A549 (cell line): ENCODE measurements around the gene NFU1.

ENCODE experiments used
- RNF2 ChIP-seq: fragments of 200-600 bp; sonication (generic); IDR thresholded peaks from 2 replicates; pipeline ENCODE4 v1.6.1; 2016; ENCODE audit warnings: low read depth, mild to moderate bottlenecking, antibody characterized with exemption, moderate library complexity, borderline replicate concordance
- TF ChIP-seq, protein P1 (sequence below): fragments of >200 bp; sonication (Bioruptor Twin); formaldehyde crosslinking; IDR thresholded peaks from 3 replicates; pipeline ENCODE4 v1.5.1; 2016
- TF ChIP-seq, protein P2 (sequence below): fragments of 200-600 bp; sonication (generic); IDR thresholded peaks from 2 replicates; pipeline ENCODE4 v1.6.1; 2016; ENCODE audit warnings: antibody characterized with exemption, mild to moderate bottlenecking, moderate library complexity
- TF ChIP-seq, protein P3 (sequence below): fragments of 150-350 bp; IDR thresholded peaks from 2 replicates; pipeline ENCODE4 v1.6.1; 2014; ENCODE audit warnings: low read depth, mild to moderate bottlenecking, low read length
- TF ChIP-seq, protein P4 (sequence below): fragments of >200 bp; sonication (Bioruptor Twin); formaldehyde crosslinking; IDR thresholded peaks from 3 replicates; pipeline ENCODE4 v1.6.1; 2016

DNA sequence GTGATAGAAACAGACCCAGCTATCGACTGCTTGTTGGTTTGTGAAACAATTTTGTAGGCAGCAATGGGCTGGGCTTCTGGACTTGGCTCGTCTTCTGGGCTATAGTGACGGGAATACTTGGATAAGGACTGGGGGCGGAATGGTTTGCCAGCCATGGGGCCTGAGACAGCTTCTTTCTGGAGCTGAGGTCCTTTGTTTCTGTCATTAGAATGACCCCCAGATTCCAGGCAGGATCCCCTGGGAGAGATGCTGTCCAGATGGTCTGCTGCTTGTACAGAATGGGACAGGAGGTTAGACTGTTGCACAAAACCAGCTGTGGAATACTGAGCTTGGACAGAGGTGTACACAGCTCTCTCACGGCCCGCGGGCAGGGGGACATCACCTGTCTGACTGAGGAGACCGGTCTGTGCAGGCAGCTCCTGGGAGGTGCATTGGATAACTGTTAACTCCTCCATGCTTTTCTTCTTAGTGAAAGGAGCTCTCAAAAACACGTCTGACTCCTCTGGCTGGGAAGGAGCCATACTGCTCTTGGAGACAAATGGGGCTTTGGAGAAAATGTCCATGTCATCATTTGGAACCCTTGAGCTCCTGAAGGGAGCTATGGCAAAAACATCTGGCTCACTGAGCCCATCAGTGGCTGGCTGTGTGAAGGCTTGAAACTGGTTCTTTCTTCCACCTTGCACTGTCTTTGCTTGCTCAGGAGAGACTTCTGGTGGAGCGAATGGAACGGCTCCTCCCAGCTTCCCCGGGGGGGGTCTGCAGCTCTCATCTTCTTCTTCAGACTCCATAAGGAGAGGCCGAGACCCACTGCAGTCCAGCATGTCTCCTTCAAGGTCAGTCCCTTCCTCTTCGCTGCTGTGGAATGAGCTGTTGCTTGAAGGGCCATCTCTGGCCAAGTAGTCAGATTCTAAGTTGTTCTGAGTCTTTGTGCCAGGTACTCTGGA is 28.6 kb upstream of the NFU1 start:
- TF ChIP-seq, protein P1, sequence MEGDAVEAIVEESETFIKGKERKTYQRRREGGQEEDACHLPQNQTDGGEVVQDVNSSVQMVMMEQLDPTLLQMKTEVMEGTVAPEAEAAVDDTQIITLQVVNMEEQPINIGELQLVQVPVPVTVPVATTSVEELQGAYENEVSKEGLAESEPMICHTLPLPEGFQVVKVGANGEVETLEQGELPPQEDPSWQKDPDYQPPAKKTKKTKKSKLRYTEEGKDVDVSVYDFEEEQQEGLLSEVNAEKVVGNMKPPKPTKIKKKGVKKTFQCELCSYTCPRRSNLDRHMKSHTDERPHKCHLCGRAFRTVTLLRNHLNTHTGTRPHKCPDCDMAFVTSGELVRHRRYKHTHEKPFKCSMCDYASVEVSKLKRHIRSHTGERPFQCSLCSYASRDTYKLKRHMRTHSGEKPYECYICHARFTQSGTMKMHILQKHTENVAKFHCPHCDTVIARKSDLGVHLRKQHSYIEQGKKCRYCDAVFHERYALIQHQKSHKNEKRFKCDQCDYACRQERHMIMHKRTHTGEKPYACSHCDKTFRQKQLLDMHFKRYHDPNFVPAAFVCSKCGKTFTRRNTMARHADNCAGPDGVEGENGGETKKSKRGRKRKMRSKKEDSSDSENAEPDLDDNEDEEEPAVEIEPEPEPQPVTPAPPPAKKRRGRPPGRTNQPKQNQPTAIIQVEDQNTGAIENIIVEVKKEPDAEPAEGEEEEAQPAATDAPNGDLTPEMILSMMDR: no peak
- TF ChIP-seq, protein P2, sequence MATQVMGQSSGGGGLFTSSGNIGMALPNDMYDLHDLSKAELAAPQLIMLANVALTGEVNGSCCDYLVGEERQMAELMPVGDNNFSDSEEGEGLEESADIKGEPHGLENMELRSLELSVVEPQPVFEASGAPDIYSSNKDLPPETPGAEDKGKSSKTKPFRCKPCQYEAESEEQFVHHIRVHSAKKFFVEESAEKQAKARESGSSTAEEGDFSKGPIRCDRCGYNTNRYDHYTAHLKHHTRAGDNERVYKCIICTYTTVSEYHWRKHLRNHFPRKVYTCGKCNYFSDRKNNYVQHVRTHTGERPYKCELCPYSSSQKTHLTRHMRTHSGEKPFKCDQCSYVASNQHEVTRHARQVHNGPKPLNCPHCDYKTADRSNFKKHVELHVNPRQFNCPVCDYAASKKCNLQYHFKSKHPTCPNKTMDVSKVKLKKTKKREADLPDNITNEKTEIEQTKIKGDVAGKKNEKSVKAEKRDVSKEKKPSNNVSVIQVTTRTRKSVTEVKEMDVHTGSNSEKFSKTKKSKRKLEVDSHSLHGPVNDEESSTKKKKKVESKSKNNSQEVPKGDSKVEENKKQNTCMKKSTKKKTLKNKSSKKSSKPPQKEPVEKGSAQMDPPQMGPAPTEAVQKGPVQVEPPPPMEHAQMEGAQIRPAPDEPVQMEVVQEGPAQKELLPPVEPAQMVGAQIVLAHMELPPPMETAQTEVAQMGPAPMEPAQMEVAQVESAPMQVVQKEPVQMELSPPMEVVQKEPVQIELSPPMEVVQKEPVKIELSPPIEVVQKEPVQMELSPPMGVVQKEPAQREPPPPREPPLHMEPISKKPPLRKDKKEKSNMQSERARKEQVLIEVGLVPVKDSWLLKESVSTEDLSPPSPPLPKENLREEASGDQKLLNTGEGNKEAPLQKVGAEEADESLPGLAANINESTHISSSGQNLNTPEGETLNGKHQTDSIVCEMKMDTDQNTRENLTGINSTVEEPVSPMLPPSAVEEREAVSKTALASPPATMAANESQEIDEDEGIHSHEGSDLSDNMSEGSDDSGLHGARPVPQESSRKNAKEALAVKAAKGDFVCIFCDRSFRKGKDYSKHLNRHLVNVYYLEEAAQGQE: no peak
- TF ChIP-seq, protein P3, sequence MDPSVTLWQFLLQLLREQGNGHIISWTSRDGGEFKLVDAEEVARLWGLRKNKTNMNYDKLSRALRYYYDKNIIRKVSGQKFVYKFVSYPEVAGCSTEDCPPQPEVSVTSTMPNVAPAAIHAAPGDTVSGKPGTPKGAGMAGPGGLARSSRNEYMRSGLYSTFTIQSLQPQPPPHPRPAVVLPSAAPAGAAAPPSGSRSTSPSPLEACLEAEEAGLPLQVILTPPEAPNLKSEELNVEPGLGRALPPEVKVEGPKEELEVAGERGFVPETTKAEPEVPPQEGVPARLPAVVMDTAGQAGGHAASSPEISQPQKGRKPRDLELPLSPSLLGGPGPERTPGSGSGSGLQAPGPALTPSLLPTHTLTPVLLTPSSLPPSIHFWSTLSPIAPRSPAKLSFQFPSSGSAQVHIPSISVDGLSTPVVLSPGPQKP: no peak
- TF ChIP-seq, protein P4, sequence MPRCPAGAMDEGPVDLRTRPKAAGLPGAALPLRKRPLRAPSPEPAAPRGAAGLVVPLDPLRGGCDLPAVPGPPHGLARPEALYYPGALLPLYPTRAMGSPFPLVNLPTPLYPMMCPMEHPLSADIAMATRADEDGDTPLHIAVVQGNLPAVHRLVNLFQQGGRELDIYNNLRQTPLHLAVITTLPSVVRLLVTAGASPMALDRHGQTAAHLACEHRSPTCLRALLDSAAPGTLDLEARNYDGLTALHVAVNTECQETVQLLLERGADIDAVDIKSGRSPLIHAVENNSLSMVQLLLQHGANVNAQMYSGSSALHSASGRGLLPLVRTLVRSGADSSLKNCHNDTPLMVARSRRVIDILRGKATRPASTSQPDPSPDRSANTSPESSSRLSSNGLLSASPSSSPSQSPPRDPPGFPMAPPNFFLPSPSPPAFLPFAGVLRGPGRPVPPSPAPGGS: no peak
- no peak for TF ChIP-seq RNF2
